ENCODE data around the gene CC2D2A.

The CC2D2A gene

DNA sequence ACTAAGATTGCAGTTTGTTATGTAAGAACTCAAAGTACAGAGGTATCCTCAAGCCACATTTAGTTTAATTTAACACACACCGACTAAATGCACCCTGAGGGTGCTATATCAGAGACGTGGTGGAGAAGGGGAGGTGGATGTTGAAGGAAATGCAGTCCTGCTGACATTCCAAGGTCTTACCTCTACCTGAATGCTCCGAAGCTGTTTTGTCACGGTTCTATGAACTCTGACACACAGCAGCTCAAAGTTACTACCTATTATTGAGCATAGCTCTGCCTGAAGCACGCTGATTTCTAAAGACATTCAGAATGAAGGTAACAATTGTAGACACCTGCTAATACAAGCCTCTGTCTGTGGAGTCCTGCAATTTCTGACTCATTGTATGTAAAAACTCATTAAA, 6.7 kb downstream of the CC2D2A start:
- Histone ChIP-seq H3K36me3 (ENCODE audit: low read length) (no peaks in the 10 kb centered on the region), H3K27ac (ENCODE audit: low read depth, low read length) (no peak overlapping the region), H3K4me3 (ENCODE audit: insufficient read depth, low read length, poor library complexity, severe bottlenecking) (no peak overlapping the region), H3K9me2 (replicated peaks; ENCODE audit: insufficient read depth, low read length) (no peaks in the 10 kb centered on the region), H4K20me1 (ENCODE audit: low read depth, low read length) (no peaks in the 10 kb centered on the region), H2AFZ (ENCODE audit: low read depth, low read length, severe bottlenecking) (no peak overlapping the region), H3K4me2 (ENCODE audit: low read depth, low read length, poor library complexity, severe bottlenecking) (no peak overlapping the region), H3K9ac (ENCODE audit: low read length) (no peak overlapping the region), H3K27me3 (ENCODE audit: low read length) (no peaks in the 10 kb centered on the region), H3K79me2 (ENCODE audit: insufficient read depth, low read length) (no peaks in the 10 kb centered on the region), H3K9me3 (ENCODE audit: insufficient read depth, low read length) (no peaks in the 10 kb centered on the region), H3F3A (ENCODE audit: insufficient read depth) (no peaks in the 10 kb centered on the region)
- TF ChIP-seq EZH2phosphoT487 (conservative IDR thresholded peaks at IDR 0.05; ENCODE audit: low read length) (no peak), CTCF (IDR thresholded peaks at IDR 0.05; ENCODE audit: insufficient read depth, low read length, poor library complexity, severe bottlenecking) (no peak)

GRCh38 chr4:15478724-15479088, 9.0 kb downstream of the CC2D2A start:
- Histone ChIP-seq H2AFZ (ENCODE audit: low read depth, low read length, severe bottlenecking) (no peak overlapping the region), H3K27me3 (ENCODE audit: low read length) (no peaks in the 10 kb centered on the region), H3K36me3 (ENCODE audit: low read length) (no peaks in the 10 kb centered on the region), H4K20me1 (ENCODE audit: low read depth, low read length) (no peaks in the 10 kb centered on the region), H3F3A (ENCODE audit: insufficient read depth) (no peaks in the 10 kb centered on the region), H3K27ac (ENCODE audit: low read depth, low read length) (no peak overlapping the region), H3K9me3 (ENCODE audit: insufficient read depth, low read length) (no peaks in the 10 kb centered on the region), H3K4me3 (ENCODE audit: insufficient read depth, low read length, poor library complexity, severe bottlenecking) (no peak overlapping the region), H3K9me2 (replicated peaks; ENCODE audit: insufficient read depth, low read length) (no peaks in the 10 kb centered on the region), H3K4me2 (ENCODE audit: low read depth, low read length, poor library complexity, severe bottlenecking) (no peak overlapping the region), H3K79me2 (ENCODE audit: insufficient read depth, low read length) (no peaks in the 10 kb centered on the region), H3K9ac (ENCODE audit: low read length) (no peak overlapping the region)
- TF ChIP-seq CTCF (IDR thresholded peaks at IDR 0.05; ENCODE audit: insufficient read depth, low read length, poor library complexity, severe bottlenecking): no peak
- TF ChIP-seq EZH2phosphoT487 (conservative IDR thresholded peaks at IDR 0.05; ENCODE audit: low read length): no peak

- TF ChIP-seq EZH2phosphoT487 (conservative IDR thresholded peaks at IDR 0.05; ENCODE audit: low read length): no peak
- no peak for TF ChIP-seq CTCF (IDR thresholded peaks at IDR 0.05; ENCODE audit: insufficient read depth, low read length, poor library complexity, severe bottlenecking)
- no peaks in the 10 kb centered on the region for H4K20me1 ChIP-seq (ENCODE audit: low read depth, low read length)
- no peaks in the 10 kb centered on the region for H3K9me2 ChIP-seq (replicated peaks; ENCODE audit: insufficient read depth, low read length)
- H3K9me3 ChIP-seq (ENCODE audit: insufficient read depth, low read length): no peaks in the 10 kb centered on the region
- no peak overlapping the region for H2AFZ ChIP-seq (ENCODE audit: low read depth, low read length, severe bottlenecking)
- no peak overlapping the region for H3K4me3 ChIP-seq (ENCODE audit: insufficient read depth, low read length, poor library complexity, severe bottlenecking)
- H3K79me2 ChIP-seq (ENCODE audit: insufficient read depth, low read length): no peaks in the 10 kb centered on the region
- H3K27me3 ChIP-seq (ENCODE audit: low read length): no peaks in the 10 kb centered on the region
- no peaks in the 10 kb centered on the region for H3F3A ChIP-seq (ENCODE audit: insufficient read depth)
- no peak overlapping the region for H3K4me2 ChIP-seq (ENCODE audit: low read depth, low read length, poor library complexity, severe bottlenecking)
- H3K27ac ChIP-seq (ENCODE audit: low read depth, low read length): no peak overlapping the region
- no peaks in the 10 kb centered on the region for H3K36me3 ChIP-seq (ENCODE audit: low read length)
- no peak overlapping the region for H3K9ac ChIP-seq (ENCODE audit: low read length)
Observed at GRCh38 chr4:15479089-15479912, 9.6 kb downstream of the CC2D2A start.
